Thymus (tissue), 11 donors: ENCODE data around the gene DPEP1. TPM values are rescaled to one million over a fixed set of nuclear protein-coding genes. Genes with fewer than 3 reads are reported as not detected.

ENCODE experiments used
- DNase-seq, 9 donors: peaks; one replicate each; pipeline ENCODE4 v3.0.0-alpha.2; 2013; ENCODE audit warnings: low spot score in 9 of 9, low read depth in 6 of 9, missing footprints in 1 of 9
- H3K27ac ChIP-seq, 2 donors: one replicate each; pipeline ENCODE4 v1.5.1; 2013; ENCODE audit warnings: control low read depth in 1 of 2, low read depth in 1 of 2, low read length in 1 of 2, mild to moderate bottlenecking in 1 of 2, moderate library complexity in 1 of 2
- H3K27me3 ChIP-seq, 2 donors: one replicate each; pipeline ENCODE4 v1.5.1; 2013; ENCODE audit warnings: low read length in 1 of 2; ENCODE audit not compliant: control insufficient read depth in 2 of 2, insufficient read depth in 1 of 2
- H3K36me3 ChIP-seq, 2 donors: one replicate each; pipeline ENCODE4 v1.5.1; 2013; ENCODE audit warnings: low read length in 1 of 2, mild to moderate bottlenecking in 1 of 2, moderate library complexity in 1 of 2; ENCODE audit not compliant: control insufficient read depth in 2 of 2, insufficient read depth in 2 of 2
- H3K4me1 ChIP-seq, 2 donors: one replicate each; pipeline ENCODE4 v1.5.1; 2013; ENCODE audit warnings: low read length in 2 of 2; ENCODE audit not compliant: control insufficient read depth in 2 of 2, insufficient read depth in 2 of 2
- H3K4me3 ChIP-seq, 2 donors: one replicate each; pipeline ENCODE4 v1.5.1; 2013; ENCODE audit warnings: low read length in 2 of 2, control low read depth in 1 of 2, mild to moderate bottlenecking in 1 of 2
- H3K9me3 ChIP-seq, 2 donors: one replicate each; pipeline ENCODE4 v1.5.1; 2013; ENCODE audit warnings: low read length in 1 of 2, mild to moderate bottlenecking in 1 of 2; ENCODE audit not compliant: control insufficient read depth in 2 of 2, insufficient read depth in 1 of 2
- WGBS: extraction: QIAGEN DNeasy Blood & Tissue Kit; methylation state at CpG from one replicate; pipeline ENCODE4 v1.1.7; 2013; 5-methylcytosine and 5-hydroxymethylcytosine counted together
- polyA plus RNA-seq: library from polyadenylated mRNA; stranded (reverse); fragments of 200-250 nt; gene quantifications from one replicate; pipeline ENCODE4 v1.2.3, GENCODE V29; 2013
- total RNA-seq: library from RNA; stranded (reverse); fragments of 120-200 nt; gene quantifications from one replicate; pipeline ENCODE4 v1.2.4, GENCODE V29; 2013
- donor health status: healthy.

The DPEP1 gene
- total and polyA plus RNA-seq, 2 donors, result 1.7 to 2.9 TPM

GRCh38 chr16:89672177-89672941, 58.9 kb downstream of the DPEP1 start:
- DNase-seq, result no peak
- H3K4me1 ChIP-seq, result peaks cover 0 to 3% of the 10 kb centered on the region in 2 donors
- 95% methylated on average over 16 of the region's 16 CpGs for WGBS
- no peaks in the 10 kb centered on the region for H3K27me3 ChIP-seq
- H3K36me3 ChIP-seq, result no peaks in the 10 kb centered on the region
- H3K27ac ChIP-seq, result no peak overlapping the region
- H3K4me3 ChIP-seq, result no peak overlapping the region
- no peaks in the 10 kb centered on the region for H3K9me3 ChIP-seq

- H3K27me3 ChIP-seq, result no peaks in the 10 kb centered on the region
- whole genome bisulfite sequencing, result 99% methylated on average over 2 of the region's 2 CpGs
- H3K36me3 ChIP-seq, result no peaks in the 10 kb centered on the region
- H3K4me1 ChIP-seq, result no peaks in the 10 kb centered on the region
- no peak overlapping the region for H3K4me3 ChIP-seq
- no peak overlapping the region for H3K27ac ChIP-seq
- peaks cover 0 to 19% of the 10 kb centered on the region in 2 donors for H3K9me3 ChIP-seq
- no peak for DNase-seq
These were observed 64.8 kb downstream of the DPEP1 start for GRCh38 chr16:89678258-89678657.

GRCh38 chr16:89685916-89686315, 72.5 kb downstream of the DPEP1 start:
- Histone ChIP-seq H3K36me3 (peaks cover 11 to 13% of the 10 kb centered on the region in 2 donors), H3K4me3 (peak overlapping the region in 1 of 2 donors; percentile 92), H3K4me1 (peaks cover 11 to 17% of the 10 kb centered on the region in 2 donors), H3K27me3 (no peaks in the 10 kb centered on the region), H3K9me3 (peaks cover 0 to 18% of the 10 kb centered on the region in 2 donors), H3K27ac (no peak overlapping the region)
- DNase-seq, result no peak
- 92% methylated on average over 1 of the region's 1 CpG for WGBS

GRCh38 chr16:89686520-89687091, 73.2 kb downstream of the DPEP1 start, which contains the start of gene CDK10:
TSS of gene CDK10 (plus strand) at chr16:89686689. CDS start at chr16:89686711, 22 bp downstream.
- H3K27me3 ChIP-seq, result no peaks in the 10 kb centered on the region
- DNase-seq, result peak; percentile 79 to 93 (median 86)
- peaks cover 17 to 18% of the 10 kb centered on the region in 2 donors for H3K36me3 ChIP-seq
- peaks cover 11 to 17% of the 10 kb centered on the region in 2 donors for H3K4me1 ChIP-seq
- peaks cover 0 to 15% of the 10 kb centered on the region in 2 donors for H3K9me3 ChIP-seq
- H3K4me3 ChIP-seq, result peak within 1 kb of the TSS; percentile 78 to 92
- under 1% methylated on average over 67 of the region's 67 CpGs for WGBS
- H3K27ac ChIP-seq, result peak within 1 kb of the TSS; percentile 85 to 97

- WGBS, result 25% methylated on average over 42 of the region's 42 CpGs
- DNase-seq, result no peak
These were observed 73.9 kb downstream of the DPEP1 start for GRCh38 chr16:89687092-89687940.

More at GRCh38 chr16:89687092-89687940, 73.9 kb downstream of the DPEP1 start:
- H3K9me3 ChIP-seq, result peaks cover 0 to 15% of the 10 kb centered on the region in 2 donors
- peaks cover 24 to 25% of the 10 kb centered on the region in 2 donors for H3K36me3 ChIP-seq
- H3K27ac ChIP-seq, result peak overlapping the region; percentile 78 to 97
- peak overlapping the region; percentile 78 to 92 for H3K4me3 ChIP-seq
- no peaks in the 10 kb centered on the region for H3K27me3 ChIP-seq
- peaks cover 11 to 17% of the 10 kb centered on the region in 2 donors for H3K4me1 ChIP-seq

Other genes starting within 250 kb of the DPEP1 start
- 24.8 TPM for gene ANKRD11, start 123.1 kb upstream of the DPEP1 start, total RNA-seq
- 79.5 TPM for gene ANKRD11, start 123.1 kb upstream of the DPEP1 start, polyA plus RNA-seq
- 51.9 TPM for gene SPG7, start 105.2 kb upstream of the DPEP1 start, total RNA-seq
- gene SPG7, start 105.2 kb upstream of the DPEP1 start, polyA plus RNA-seq, result 164 TPM
- gene RPL13, start 53.0 kb upstream of the DPEP1 start, total RNA-seq, result 4,686 TPM
- 5,597 TPM for gene RPL13, start 53.0 kb upstream of the DPEP1 start, polyA plus RNA-seq
- gene CPNE7, start 37.9 kb upstream of the DPEP1 start, total RNA-seq, result 12.8 TPM
- 9.6 TPM for gene CPNE7, start 37.9 kb upstream of the DPEP1 start, polyA plus RNA-seq
- 40.8 TPM for gene CHMP1A, start 44.1 kb downstream of the DPEP1 start, total RNA-seq
- 70.8 TPM for gene CHMP1A, start 44.1 kb downstream of the DPEP1 start, polyA plus RNA-seq
- gene SPATA33, start 44.2 kb downstream of the DPEP1 start, total RNA-seq, result 4.7 TPM
- gene SPATA33, start 44.2 kb downstream of the DPEP1 start, polyA plus RNA-seq, result 8.1 TPM
- gene CDK10, start 73.0 kb downstream of the DPEP1 start, total RNA-seq, result 38.3 TPM
- 124 TPM for gene CDK10, start 73.0 kb downstream of the DPEP1 start, polyA plus RNA-seq
- gene SPATA2L, start 88.1 kb downstream of the DPEP1 start, total RNA-seq, result 6.8 TPM
- 9.1 TPM for gene SPATA2L, start 88.1 kb downstream of the DPEP1 start, polyA plus RNA-seq
- gene VPS9D1, start 107.3 kb downstream of the DPEP1 start, total RNA-seq, result 2.1 TPM
- gene VPS9D1, start 107.3 kb downstream of the DPEP1 start, polyA plus RNA-seq, result 25.1 TPM
- 35.6 TPM for gene ZNF276, start 107.9 kb downstream of the DPEP1 start, total RNA-seq
- 55.0 TPM for gene ZNF276, start 107.9 kb downstream of the DPEP1 start, polyA plus RNA-seq
- gene FANCA, start 203.0 kb downstream of the DPEP1 start, total RNA-seq, result 14.1 TPM
- 11.1 TPM for gene FANCA, start 203.0 kb downstream of the DPEP1 start, polyA plus RNA-seq
- gene SPIRE2, start 214.8 kb downstream of the DPEP1 start, total RNA-seq, result 1.6 TPM
- 3.7 TPM for gene SPIRE2, start 214.8 kb downstream of the DPEP1 start, polyA plus RNA-seq